ENCODE measurements around the gene DGKG.

Gene DGKG

DNA sequence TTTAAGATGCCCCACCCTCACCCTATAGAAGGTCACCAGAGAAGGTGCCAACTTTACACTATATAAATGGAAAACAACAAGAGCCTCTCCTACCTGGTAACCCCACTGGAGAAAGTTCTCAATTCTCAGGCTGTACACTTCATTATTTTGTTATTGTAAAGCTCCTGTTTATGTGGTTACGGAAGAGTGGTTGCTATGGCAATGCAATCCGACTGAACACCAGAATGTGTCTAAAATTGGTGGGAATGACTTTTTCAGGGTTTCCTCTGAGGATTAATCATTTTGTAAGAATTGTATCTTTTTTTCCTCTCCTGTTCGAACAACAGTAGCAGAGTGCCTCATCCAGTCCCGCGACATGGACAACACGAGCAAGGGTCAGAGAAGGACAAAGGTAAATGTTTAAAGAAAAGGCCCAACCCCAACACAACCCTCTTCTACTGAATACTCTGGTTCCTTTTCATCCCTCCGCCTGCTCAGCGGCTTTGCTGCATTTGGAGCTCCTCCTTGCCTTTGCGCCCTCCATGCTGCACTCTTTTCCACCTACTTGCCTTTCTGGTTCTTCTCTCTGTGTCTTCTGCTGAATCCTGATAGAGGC is 45.3 kb downstream of the DGKG start:
- DNase-seq: no peak

DNA sequence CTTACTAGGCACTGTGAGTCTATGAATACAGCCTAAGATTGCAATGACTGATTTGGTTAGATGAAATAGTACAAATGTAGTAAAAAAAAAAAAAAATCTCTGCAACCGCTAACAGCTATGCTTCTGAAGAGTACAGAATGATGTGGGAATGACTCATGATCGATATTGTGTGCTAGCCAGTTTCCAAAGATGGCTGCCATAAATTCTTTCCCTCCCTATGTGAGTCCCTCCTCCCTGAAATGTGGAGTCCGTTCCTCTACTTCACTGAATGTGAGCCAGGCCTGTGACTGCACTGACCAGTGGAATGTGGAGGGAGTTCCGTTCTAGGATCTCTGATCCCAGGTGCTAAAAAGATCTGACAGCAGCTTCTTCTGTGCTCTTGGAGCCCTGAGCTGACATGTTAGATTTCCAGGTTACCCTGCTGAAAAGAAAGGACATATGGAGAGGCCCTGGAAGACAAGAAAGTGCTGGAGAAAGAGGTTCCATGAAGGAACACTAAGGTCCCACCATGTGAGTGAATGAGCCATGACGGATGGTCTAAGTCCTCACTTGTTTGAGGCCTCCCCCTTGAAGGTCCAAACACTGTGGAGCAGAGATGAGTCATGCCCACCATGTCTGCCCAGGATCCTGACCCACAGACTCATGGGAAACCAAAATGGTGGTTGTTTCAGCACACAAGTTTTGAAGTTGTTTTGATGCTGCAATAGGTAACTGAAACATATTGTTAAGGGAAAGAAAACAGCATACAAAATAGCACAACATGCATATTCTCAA is 46.3 kb downstream of the DGKG start:
- no peak for DNase-seq

DNA sequence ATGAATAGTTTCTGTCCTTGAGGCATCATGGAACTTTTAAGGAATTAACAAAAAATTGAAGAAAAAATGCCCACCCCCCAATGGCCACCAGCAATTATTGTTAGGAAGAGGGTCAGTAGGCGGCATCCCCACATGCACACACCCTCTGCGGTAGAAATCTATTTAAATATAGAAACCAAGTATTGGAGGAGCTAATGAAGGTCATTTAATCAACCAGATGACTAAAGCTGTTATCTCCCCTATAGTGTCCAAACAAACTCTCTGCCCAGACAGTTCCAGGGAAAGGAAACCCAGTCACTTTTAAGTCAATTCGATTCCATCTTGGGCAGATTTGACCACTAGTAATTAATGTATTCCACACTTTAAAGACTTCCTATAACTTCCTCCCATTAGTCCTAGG is 47.1 kb downstream of the DGKG start:
- no peak for DNase-seq

DNA sequence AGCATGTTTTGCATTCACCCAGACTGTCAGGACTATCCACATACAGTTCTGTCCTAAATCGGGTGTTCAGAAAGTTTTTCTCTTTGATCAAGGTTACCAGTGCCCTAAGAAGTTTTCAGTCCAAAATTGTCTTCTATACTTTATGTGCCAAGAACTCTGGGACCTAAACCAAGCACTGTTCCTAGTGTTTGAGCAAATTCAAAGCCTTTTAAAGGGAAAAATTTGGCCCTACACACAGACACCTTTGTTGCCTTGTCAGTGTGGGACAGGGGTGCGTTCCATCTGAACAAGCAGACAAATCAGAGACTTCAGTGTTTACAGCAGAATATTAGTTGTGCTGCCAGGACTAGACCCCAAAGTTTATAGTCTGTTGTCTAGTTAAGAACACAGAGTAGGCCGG is 50.6 kb downstream of the DGKG start:
- no peak for DNase-seq

DNA sequence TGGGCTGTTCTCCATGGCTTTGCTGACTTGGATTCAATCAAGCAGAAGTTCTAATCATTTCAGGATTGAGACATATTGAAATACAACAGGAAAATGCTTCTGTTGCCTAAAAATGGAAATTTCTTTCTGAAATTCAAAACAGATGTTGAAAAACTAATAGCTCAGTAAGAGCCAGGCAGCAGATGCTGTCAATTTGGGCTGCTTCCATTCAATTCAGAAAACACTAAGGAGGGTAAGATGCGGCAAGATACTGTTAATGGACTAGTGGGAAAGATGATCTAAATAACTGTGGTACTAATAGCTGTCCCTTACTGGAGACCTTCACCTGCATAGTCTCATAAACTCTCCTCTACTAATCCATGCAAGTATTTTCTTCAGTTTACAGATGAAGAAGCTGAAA is 53.5 kb downstream of the DGKG start:
- no peak for DNase-seq

DNA sequence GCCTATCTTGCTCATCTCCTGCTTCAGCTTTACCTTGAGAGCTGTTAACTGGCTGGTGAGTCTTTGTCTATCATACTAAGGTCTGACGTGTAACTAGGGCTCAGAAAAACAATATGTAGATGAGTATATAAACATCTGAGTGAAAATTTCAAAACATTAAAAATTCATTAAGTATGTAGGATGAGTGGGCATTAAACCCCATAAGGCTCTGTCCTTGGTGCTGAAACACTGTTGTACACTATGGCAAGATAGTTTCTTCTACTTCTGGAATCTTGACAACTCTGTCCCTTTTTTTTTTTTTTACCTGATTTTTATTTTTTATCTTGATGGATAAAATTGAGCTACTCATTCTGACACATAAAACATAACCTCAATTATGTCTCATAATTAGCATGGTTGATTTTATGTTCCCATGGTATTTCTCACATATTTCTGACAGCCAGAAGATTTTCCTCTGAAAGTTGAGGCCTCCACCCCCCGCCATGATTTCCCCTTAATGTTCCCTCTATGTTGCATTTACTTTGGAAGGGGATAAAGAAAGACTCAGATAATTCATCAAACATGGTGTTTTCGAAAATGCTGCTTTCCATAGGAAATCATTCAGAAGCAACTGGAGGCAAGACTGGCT is 54.3 kb downstream of the DGKG start:
- no peak for DNase-seq

DNA sequence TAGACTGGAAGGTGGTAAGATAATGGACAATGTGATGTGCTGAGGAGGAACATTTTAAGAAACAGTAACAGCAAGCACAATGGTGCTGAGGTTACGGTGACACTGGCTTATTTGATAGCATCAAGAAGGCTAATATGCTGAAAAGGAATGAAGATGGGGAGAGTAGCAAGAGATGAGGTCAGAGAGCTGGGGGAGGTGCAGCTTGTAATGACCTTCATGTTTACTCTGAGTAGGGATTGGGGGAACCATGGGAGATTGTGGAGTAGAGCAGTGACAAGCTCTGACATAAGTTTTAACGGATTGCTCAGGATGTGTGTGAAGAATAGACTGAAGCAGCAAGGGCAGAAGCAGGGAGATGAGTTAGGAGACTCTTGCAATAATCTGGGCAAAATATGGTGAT is 56.7 kb downstream of the DGKG start:
- DNase-seq: no peak

DNA sequence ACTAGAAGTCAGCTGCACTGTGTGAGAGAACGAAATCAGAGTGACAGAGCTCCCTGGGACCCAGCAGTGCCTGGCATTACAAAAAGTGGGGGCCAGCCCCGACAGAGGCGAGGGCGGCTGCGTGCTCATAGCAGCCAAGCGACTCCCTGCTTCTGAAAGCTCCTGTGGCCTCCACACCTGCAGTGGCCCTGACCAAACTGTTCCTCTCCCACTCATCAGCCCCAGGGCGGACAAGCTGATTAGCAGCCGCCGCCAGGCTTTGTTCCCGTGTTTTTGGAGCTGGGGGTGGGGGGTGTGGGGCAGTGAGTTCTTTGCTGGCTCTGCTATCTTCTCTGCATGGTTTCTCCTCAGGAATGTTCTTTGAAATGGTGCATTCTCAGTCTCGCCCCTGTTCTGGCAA is 58.1 kb downstream of the DGKG start:
- DNase-seq: no peak

DNA sequence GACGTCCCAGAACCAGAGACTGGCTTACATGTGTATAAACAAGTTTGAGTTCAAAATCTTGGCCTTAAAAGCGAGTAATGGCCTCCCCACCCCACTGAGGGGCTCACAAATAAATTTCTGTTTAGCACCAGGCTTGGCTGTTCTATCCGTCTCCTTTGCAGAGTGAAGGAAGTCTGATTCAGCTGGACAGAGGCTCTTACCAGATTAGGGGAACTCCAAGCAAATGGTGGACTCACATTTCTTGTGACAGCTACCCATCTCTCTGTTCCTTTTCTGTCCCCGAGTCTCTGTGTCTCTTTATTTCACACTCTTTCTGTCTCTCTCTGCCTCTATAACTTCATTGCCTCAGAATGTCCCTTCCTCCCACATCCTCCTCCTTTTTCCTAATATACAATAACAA is 62.7 kb downstream of the DGKG start:
- no peak for DNase-seq

DNA sequence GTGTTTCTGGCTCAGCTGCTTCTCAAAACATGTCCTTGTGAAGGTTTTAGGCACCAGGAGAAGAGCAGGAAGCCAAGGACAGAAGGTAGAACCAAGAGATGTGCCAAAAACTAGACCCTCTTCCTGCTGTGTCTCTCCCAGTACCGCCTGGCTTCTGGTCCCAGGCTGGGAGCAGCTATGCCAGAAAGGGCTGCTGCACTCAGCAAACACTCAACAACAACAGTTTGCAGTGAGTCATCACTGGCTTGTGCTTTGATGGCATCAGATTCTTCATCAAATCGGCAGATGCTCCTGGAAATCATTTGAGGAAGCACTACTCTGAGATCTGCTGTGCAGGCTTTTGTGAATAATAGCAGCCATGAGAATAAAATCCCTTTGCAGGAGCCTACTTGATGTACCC is 63.2 kb downstream of the DGKG start:
- DNase-seq: no peak

DNA sequence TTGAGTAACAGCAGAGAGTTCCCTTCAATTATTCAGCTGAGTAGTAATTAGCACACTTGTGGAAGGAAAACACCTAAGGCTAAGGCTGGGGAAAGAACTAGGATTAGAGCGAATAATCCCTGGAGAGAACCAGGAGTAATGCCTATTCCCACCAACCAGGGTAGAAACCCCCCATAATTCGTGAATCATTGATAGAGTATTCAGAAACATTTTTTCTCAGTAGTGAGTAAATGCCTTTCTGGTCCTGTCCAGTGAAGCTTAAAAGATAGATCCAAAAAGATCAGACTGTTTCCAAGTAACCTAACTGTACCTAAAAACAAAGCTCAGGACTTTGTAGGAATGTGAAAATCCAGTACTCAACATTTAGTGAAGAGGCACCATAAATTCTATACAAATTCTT is 71.2 kb downstream of the DGKG start:
- DNase-seq: no peak

DNA sequence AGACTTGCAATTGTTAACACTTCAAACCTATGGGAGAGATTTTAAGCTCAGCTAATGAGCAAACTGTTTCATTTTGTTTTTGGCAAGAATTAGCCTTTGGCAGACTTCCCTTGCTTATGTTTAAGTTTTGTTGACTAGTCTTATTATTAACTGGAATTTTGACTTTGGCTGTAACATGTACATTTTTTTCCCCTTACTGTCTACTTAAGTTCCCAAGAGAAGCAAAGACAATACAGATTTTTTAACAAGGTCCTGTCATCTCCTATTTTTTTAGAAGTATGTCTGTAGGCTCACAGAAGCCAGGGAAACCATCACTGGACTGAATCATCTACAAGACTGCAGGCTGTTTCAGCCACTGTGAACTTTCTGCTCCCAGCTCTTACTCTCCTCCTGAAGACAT is 74.3 kb downstream of the DGKG start:
- no peak for DNase-seq

DNA sequence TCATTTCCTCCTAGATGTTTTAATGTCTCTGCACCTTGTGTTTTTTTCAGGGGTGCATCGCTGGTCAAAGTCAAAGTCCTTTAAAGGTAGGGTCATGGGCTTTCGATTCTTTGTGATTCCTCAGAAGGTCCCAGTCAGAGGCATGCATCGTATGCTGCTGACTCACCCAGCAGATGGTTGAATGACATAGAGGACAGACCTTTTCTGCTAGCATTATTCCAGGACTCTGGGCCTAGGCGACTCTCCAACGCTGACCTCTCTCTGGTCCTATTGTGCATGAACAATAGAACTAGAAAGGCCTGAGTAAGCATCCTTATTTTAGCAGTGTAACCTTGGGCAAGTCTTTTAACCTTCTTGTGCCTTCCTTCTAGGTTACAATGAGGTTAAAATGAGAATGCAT is 75.9 kb downstream of the DGKG start:
- no peak for DNase-seq

DNA sequence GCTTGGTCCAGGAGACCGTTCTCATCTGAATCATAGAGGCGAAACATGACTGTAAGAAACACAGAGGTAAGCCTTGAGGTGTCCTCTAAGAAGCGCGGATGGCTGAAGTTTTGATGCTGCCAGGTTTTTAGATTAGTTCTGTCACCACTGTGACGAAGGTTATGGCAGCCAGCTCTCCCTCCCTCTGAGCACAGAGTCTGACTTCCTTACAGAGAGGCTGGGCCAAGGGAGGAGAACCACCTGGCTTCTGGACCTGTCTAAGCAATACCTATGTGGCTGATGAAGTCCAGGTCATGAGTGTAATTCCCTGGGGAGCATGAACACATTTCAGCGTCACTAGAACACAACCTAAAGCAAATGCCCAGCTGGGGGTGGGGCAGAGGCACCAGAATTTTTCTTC is 77.4 kb downstream of the DGKG start:
- DNase-seq: no peak

DNA sequence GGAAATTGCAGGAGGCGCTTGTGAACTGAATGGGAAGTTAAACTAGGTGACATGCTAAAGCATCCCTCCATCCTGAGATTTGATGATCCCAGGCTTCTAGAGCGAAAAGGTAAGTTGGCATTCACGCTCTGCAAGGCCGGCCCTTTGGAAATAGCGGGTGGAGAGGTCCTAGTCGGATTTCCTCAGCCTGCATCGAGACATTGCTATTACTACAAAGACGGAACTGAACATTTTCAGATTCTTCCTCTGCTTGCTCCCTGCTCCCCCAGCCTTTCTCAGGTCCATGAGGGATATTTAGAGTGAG is 77.7 kb downstream of the DGKG start:
- no peak for DNase-seq

DNA sequence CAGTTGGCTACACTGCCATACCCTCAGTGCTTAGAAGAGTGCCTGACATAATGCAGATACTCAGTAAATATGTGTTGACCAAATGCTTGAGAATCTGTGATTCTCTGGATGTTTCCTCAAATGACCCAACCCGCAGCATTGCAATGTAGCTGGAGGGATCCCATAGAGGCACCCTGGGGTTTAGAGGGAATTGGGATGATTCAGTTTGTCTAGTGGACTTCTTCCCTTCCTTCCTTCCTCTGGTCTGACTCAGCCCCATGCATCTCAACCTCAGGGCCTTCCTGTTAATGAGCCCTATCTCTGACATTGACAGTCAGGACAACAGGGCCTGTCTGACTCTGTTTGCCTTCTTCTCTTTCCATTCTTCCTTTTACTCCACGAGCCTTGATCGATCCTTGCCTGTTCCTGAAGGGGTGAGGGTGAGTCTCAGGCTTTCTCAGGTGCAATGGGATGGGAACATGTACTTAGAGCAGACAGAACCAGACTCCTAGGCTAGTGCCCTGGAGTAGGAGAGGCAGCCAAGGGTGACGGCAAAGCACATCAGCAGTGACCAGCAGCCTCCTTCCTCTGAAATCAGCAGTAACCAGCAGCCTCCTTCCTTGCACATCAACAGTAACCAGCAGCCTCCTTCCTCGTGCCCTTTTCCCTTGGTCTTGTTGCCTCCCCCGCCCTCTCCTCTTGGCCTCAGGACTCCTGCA is 78.2 kb downstream of the DGKG start:
- no peak for DNase-seq

DNA sequence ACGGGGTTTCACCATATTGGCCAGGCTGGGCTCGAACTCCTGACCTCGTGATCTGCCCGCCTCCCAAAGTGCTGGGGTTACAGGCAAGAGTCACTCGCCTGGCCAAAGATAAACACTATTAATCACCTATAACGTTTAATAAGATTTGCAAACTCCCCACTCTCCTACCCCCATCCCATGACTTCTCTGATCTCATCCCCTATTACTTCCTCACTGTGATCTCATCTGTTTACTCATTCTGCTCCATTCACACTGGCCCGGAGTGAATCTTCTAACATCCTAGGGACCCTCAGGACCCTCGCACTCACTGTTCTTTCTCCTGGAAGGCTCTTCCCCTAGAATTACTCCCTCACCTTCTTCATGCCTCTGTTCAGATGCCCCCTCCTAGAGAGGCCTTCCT is 78.9 kb downstream of the DGKG start:
- no peak for DNase-seq

DNA sequence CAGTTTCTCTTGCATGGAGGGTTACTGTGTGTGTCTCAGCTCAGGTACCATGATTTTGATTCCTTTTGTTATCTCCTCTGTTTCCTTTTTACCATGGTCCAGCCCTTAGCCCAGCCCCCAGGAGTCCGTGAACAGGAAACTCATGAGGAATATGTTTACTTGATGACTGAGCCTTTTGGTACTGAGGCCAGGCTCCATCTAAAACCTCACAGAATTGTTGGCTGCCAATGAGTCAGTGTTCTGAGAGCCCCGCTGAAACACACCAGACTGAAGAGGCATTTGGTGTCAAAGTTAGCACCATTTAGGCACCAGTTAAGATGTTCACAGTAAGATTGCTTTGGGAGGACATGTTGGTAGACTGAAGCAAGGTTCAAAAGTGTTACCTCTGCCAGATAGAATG is 80.9 kb downstream of the DGKG start:
- DNase-seq: no peak

DNA sequence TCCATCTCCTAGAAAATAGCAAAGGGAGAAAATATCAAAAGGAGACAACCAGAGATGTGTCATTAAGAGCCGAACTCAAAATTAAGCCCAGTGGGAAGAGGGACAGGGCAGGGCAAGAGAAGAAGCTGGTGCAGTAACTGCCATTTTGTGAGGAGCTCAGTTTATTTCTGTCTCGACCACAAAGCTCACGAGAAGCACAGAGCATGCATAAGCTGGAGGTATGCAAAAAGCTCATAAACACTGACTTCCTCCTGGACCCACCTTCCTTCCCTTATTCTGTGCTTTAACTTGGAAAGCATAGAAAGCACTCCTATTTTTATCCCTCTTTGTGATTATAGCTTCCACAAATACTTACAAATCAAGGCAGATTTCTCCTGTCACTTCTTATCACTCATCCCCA is 81.3 kb downstream of the DGKG start:
- DNase-seq: no peak

DNA sequence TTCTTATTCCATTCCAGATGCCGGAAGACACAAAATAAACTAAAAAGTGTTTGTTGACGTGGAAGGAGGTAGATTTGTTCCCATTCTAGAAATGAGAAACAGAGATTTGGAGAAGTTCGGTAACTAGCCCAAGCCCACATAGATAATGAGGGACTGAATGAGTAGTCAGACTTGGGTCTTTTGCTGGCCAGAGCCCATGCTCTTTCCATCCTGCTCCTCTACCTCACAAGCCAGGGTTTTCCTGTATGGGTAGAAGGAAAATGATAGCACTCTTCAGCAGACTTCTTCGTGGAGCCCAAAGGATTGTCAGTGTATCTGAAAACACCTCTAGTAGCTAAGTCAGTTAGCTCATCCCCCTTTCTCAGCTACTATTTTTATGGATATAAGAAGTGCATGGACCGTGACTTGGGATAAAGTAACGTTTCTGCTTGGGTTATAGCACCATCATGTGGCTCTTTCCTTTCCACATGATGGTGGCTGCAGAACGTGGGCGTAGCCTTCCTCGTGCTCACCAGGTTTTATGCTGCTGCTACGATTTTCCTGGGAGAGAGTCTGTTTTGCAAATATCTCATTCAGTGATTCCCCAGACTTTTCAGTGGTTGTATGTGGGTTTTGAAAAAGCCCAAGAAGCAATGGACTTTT is 84.6 kb downstream of the DGKG start:
- DNase-seq: no peak

DNA sequence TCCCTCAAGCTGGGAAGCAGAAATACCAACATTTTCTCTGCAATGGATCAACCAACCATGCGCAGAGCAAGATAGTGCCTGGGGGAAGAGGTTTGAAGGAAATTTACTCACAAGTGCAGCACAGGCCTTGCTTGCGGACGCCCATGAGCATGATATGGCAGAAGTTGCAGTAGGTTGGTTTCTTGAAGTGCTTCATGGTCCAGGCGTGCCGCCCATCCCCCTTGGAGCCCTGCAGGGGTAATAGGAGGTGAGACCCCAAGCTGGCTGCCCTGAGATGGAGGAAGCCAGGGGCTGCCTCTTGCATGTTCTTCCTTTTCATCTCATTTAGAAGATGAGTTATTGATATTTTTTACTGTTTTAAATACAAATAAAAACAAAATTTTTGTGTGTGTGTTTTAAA is 86.6 kb downstream of the DGKG start:
- no peak for DNase-seq

DNA sequence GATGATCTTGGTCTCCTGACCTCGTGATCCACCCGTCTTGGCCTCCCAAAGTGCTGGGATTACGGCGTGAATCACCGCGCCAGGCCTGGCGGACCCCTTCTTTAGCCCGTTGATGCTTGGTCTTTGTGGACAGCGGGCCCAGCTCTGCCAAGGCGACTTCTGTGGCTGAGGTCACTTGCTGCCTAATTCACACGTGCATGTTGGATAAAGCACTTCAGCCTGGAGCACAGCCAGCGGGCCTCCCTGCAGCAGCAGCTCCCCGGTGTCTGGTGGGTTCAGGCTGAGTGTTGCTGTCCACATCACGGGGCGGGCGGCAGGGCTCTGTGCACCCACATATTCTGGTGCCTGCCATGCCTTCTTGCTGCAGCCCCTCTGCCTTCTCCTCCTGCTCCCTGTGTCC is 88.4 kb downstream of the DGKG start:
- DNase-seq: no peak

DNA sequence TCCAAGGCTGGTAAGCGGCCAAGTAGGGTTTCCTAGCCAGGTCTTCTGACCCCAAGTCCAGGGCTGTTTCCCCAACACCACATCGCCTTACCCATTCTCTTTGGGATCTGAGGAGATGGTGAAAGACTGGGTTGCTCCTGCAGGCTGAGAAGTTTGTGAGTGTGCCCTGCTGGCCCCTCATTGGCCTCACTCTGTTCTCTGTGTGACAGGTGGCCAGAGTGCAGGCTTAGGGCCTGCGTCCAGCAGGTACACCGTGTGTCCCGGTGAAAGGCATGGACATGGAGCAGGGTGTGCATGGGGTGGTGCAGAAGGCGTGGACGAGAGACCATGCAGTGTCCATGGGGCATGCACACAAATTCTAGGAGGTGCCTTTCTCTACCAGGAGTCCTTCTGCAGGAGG is 91.3 kb downstream of the DGKG start:
- DNase-seq: no peak

Measured in stimulated activated CD4-positive, alpha-beta T cell treated with anti-CD3 and anti-CD28 coated beads, Interleukin-1b, Interleukin-23, amount 100 ng/mL, for 48 hours (primary cell).